ENCODE results near the gene CIB2. TPM values are rescaled to one million over a fixed set of nuclear protein-coding genes. Genes with fewer than 3 reads are reported as not detected.

CIB2 gene
- total RNA-seq, 1 donor: 11.7 TPM

DNA sequence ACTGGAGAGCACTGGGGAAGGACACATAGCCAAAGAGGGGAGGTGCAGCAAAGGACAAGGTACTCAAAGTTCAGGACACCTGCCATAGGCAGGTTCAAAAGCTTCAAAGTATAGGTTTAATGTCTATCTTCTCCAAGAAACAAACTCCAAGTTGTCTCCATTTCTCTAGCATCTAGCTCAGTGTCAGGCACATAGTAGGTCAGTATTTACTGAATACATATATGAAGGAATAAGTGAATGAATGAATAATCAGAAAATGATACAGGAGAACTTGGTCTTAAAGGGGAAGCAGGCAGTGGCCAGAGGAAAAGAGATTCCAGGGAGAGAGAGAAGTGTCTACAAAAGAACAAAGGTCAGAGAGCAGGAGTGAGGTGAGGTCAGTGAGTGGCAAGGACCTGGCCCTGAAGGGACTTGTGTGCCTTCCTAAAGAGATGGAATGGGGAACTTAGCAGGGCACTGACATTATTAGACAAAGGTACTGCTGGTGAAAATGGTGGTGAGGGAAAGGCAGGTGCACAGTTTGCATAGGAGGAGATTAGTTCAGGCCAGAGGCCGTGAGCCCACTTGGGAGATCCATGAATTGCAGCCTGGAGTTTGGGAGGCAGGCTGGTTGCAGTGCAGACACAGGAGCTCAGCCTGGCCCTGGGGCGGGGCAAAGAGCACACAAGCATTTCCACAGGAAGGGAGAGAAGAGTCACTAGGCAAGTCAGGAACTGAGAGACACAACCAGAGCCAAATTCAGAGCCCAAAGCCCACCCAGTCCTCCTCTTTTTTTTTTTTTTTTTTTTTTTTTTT, 75.1 kb downstream of the CIB2 start:
- TF ChIP-seq, protein P1, sequence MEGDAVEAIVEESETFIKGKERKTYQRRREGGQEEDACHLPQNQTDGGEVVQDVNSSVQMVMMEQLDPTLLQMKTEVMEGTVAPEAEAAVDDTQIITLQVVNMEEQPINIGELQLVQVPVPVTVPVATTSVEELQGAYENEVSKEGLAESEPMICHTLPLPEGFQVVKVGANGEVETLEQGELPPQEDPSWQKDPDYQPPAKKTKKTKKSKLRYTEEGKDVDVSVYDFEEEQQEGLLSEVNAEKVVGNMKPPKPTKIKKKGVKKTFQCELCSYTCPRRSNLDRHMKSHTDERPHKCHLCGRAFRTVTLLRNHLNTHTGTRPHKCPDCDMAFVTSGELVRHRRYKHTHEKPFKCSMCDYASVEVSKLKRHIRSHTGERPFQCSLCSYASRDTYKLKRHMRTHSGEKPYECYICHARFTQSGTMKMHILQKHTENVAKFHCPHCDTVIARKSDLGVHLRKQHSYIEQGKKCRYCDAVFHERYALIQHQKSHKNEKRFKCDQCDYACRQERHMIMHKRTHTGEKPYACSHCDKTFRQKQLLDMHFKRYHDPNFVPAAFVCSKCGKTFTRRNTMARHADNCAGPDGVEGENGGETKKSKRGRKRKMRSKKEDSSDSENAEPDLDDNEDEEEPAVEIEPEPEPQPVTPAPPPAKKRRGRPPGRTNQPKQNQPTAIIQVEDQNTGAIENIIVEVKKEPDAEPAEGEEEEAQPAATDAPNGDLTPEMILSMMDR (IDR thresholded peaks at IDR 0.05; ENCODE audit: insufficient read depth, low read depth, low read length): no peak
- no peak overlapping the region for H3K4me3 ChIP-seq (ENCODE audit: low read depth, low read length)
- DNase-seq (ENCODE audit: low read depth): peak; percentile 49

DNA sequence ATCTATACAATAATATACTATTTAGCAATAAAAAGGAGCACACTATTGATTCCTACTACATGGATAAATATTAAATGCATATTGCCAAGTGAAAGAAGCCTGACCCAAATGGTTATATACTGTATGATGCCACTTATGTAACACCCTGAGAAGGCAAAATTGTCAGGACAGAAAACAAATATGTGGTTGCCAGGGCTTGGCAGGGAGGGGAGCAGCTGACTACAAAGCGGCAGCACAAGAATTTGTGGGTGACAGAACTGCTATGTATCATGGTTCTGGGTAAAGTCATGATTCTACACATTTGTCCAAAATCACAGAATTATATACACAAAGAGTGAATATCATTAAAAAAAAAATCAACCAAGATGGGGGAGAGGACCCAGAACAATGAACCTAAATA, 76.3 kb downstream of the CIB2 start:
- no peak for DNase-seq (ENCODE audit: low read depth)
- H3K4me3 ChIP-seq (ENCODE audit: low read depth, low read length): no peak overlapping the region
- TF ChIP-seq, protein P1 (IDR thresholded peaks at IDR 0.05; ENCODE audit: insufficient read depth, low read depth, low read length): no peak

Small RNA genes within 50 kb of the gene (small RNA-seq; reads per million reads assigned to genes)
- gene RF00092: not detected

Other genes starting within 250 kb of the CIB2 start
- gene TBC1D2B, start 53.7 kb downstream of the CIB2 start, total RNA-seq: 32.5 and 52.2 TPM in 2 replicates
- gene SH2D7, start 38.9 kb downstream of the CIB2 start, total RNA-seq: not detected in 2 replicates
- gene IDH3A, start 17.9 kb upstream of the CIB2 start, total RNA-seq: 25.4 and 43.6 TPM in 2 replicates
- under 0.01 TPM in 1 of 2 replicates, not detected in the other for gene ACSBG1, start 103.1 kb upstream of the CIB2 start, total RNA-seq
- 2.6 and 4.3 TPM in 2 replicates for gene DNAJA4, start 133.1 kb upstream of the CIB2 start, total RNA-seq
- 59.6 and 72.1 TPM in 2 replicates for gene SKIC8, start 168.2 kb upstream of the CIB2 start, total RNA-seq
- gene CRABP1, start 208.9 kb upstream of the CIB2 start, total RNA-seq: not detected in 2 replicates

Measured in fibroblast of villous mesenchyme (primary cell).